ENCODE data around the gene SMYD2.

GRCh38 chr1:214306269-214306668 is 25.3 kb downstream of the SMYD2 start:
- TF ChIP-seq CTCF (conservative IDR thresholded peaks at IDR 0.05; ENCODE audit: low read length) = no peak
- TF ChIP-seq EZH2phosphoT487 (IDR thresholded peaks at IDR 0.05; ENCODE audit: borderline replicate concordance, low read depth, low read length) = no peak

All from OCI-LY7 (cell line).